ENCODE data around the gene C11orf58.
A peak's percentile ranks its signal among the peaks of the same experiment; 100 is the strongest.

Gene C11orf58

DNA sequence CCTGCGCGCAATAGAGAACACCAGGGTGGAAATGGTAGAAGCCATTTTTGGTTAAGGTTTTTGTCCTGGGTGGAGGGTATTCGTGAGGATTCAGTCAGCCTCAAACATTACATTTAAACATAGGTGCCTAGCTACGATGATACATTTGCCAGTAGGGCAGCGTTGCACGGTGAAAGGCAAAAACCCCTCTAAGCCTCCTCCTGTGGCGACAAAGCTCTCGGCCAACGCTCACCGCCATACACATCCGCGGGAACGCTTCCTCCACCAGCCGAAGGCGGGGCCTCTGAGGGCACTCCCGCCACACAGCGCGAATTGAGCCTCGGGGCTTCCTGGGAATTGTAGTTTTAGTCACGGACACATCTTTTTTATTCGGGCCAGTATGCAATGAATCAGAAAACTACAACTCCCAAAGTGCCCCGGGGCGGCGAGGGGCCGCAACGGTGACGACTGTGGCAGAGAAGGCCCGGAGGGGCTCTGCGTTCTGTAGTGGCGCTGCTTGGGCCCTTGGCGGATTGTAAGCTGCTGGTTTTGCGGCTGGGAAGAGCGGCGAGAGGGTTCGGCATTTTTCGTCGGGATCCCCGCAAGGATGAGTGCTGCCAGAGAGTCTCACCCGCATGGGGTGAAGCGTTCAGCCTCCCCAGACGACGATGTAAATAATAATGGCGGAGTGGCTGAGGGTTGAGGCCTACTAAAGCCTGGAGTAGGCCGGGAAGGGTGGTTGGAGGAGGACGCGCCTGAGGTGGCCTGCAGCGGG is at the start of gene C11orf58:
C11orf58 (plus strand) TSS at position 455 of the 754 bp plus-strand sequence; CDS start at position 587, 132 bp downstream.
- FAIRE-seq (peak; percentile 92), DNase-seq (ENCODE audit: insufficient read length, low spot score) (peak; percentile 89)

- DNase-seq (ENCODE audit: insufficient read length, low spot score) (no peak), FAIRE-seq (no peak)
These were observed 48.4 kb upstream of the C11orf58 start for GRCh38 chr11:16690086-16690485.

- FAIRE-seq: no peak
- no peak for DNase-seq (ENCODE audit: insufficient read length, low spot score)
These were observed 34.7 kb upstream of the C11orf58 start for GRCh38 chr11:16703795-16704194.

DNA sequence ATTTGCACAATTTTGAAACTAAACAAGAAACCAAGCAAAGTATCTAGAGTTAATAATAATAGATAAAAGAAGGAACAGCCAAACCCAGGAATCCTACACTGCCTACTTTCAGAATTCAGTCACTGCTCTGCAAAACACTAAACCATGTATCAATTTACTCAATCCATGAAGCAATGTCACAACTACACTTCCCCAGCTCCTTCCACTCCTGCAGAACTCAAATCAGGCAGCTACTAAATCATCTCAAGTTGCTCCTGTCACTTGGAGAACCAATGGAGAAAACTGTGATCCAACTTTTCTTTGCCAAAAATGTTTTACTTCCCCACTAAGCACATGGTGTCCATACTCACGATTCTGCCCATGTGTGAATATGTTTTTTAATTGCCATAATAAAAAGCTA is 24.9 kb upstream of the C11orf58 start:
- DNase-seq (ENCODE audit: insufficient read length, low spot score) (no peak), FAIRE-seq (no peak)

DNA sequence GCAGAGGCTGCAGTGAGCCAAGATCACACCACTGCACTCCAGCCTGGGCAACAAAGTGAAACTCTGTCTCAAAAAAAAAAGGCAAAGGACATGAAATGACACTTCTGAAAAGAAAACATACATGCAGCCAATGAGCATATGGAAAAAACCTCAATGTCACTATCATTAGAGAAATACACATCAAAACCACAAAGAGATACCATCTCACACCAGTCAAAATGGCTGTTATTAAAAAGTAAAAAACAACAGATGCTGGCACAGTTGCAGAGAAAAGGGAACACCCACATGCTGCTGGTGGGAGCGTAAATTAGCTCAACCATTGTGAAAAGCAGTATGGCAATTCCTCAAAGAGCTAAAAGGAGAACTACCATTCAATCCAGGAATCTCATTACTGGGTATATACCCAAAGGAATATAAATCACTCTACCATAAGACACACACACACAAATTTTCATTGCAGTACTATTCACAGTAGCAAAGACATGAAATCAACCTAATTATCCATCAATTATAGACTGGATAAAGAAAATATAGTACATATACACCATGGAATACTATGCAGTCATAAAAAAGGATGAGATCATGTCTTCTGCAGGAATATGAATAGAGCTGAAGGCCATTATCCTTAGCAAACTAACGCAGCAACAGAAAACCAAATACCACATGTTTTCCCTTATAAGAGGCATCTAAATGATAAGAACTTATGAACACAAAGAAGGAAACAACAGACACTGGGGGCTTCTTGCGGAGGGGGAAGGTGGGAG is 15.7 kb upstream of the C11orf58 start:
- no peak for DNase-seq (ENCODE audit: insufficient read length, low spot score)
- no peak for FAIRE-seq

GRCh38 chr11:16727806-16728205 is 10.6 kb upstream of the C11orf58 start:
- FAIRE-seq (no peak), DNase-seq (ENCODE audit: insufficient read length, low spot score) (no peak)

- FAIRE-seq: no peak
- no peak for DNase-seq (ENCODE audit: insufficient read length, low spot score)
These were observed 642 bp upstream of the C11orf58 start for GRCh38 chr11:16737818-16738192.

GRCh38 chr11:16738947-16739815 is 734 bp downstream of the C11orf58 start:
- FAIRE-seq: no peak
- no peak for DNase-seq (ENCODE audit: insufficient read length, low spot score)

DNA sequence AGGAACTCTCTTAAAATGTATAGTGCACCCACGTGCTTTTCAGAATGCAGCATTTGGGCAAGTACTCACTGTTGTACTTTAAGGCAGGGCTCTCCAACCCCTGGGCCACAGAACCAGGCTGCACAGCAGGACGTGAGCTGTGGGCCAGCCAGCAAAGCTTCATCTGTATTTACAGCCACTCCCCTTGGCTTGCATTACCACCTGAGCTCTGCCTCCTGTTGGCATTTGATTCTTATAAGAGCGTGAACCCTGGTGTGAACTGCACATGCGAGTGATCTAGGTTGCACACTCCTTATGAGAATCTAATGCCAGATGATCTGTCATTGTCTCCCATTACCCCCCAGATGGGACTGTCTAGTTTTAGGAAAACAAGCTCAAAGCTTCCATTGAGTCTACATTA is 3.0 kb downstream of the C11orf58 start:
- no peak for FAIRE-seq
- no peak for DNase-seq (ENCODE audit: insufficient read length, low spot score)

- DNase-seq (ENCODE audit: insufficient read length, low spot score) (no peak), FAIRE-seq (no peak)
These were observed 5.0 kb downstream of the C11orf58 start for GRCh38 chr11:16743478-16743877.

GRCh38 chr11:16744128-16744725 is 5.8 kb downstream of the C11orf58 start:
- FAIRE-seq (no peak), DNase-seq (ENCODE audit: insufficient read length, low spot score) (no peak)

GRCh38 chr11:16745950-16746605 is 7.6 kb downstream of the C11orf58 start:
- DNase-seq (ENCODE audit: insufficient read length, low spot score): no peak
- FAIRE-seq: no peak

DNA sequence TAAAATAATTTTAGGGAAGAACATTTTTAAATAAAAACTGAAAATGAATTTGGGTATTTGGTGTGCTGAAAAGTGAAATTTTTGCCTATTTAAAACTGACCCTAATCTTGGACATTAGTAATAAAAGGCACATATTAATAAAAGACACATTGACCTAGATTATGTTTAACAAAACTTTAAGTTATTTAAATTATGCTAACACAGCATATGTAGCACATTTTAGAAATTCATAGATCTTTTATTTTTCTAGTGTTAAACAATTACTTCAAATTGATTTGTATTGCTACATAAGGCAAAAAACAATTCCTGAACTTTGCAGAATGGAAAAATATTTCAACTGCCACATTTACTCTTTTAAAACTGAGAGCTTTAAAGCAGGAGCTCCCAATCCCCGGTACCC is 10.6 kb downstream of the C11orf58 start:
- DNase-seq (ENCODE audit: insufficient read length, low spot score) (no peak), FAIRE-seq (no peak)

DNA sequence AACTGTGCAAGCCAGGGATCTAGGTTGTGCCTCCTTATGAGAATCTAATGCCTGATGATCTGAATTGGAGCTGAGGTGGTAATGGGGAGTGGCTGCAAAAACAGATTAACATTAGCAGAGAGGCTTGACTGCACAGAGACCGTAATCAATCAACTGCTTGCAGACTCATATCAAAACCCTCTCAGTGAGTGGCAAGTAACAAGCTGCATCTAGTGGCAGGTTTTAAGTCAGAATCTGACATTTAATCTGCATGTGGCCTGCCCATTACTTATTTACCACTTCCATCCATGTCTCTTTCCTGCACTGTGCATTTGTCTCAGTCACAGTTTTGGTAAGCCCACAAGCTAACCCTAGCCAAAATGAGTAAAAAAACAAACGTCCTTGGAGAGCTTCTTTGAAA is 11.2 kb downstream of the C11orf58 start:
- DNase-seq (ENCODE audit: insufficient read length, low spot score): no peak
- FAIRE-seq: no peak

DNA sequence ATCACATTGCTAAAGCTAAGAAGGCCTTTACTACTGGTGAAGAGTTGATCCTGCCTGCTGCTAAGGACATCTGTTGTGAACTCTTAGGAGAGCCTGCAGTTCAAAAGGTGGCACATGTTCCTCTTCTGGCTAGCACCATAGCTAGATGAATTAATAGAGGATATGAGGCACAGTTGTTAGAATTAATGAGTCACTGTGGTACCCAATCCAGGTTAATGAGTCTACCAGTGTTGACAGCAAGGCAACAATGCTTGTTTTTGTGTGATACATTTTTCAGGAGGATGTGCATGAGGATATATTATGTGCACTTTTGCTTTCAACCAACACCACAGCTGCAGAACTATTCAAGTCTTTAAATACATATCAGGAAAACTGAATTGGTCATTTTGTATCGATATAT is 12.0 kb downstream of the C11orf58 start:
- no peak for FAIRE-seq

GRCh38 chr11:16758382-16759024 is 20.1 kb downstream of the C11orf58 start:
- no peak for FAIRE-seq
- DNase-seq (ENCODE audit: insufficient read length, low spot score): no peak

More for the DNA sequence above, 12.0 kb downstream of the C11orf58 start:
- no peak for DNase-seq (ENCODE audit: insufficient read length, low spot score)

DNA sequence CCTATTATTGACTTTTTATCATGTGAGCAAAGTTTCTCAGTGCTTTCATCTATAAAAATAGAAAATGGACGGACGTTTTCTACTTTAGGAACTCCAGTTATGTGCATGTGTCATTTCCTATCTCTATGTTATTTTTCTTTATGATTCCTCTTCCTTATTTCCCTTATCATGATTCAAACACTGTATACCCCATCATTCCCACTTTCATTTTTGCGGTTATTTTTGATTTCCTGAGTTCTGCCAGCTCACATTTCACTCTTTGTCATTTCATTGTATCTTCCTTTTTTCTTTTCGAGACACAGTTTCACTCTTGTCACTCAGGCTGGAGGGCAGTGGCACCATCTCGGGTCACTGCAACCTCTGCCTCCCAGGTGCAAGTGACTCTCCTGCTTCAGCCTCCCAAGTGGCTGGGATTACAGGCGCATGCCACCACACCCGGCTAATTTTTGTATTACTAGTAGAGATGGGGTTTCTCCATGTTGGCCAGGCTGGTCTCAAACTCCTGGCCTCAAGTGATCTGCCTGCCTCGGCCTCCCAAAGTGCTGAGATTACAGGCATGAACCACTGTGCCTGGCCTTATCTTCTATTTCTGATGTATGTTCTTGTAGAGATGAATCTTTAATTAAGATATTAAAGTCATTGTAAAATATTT is 21.5 kb downstream of the C11orf58 start:
- FAIRE-seq: no peak

DNA sequence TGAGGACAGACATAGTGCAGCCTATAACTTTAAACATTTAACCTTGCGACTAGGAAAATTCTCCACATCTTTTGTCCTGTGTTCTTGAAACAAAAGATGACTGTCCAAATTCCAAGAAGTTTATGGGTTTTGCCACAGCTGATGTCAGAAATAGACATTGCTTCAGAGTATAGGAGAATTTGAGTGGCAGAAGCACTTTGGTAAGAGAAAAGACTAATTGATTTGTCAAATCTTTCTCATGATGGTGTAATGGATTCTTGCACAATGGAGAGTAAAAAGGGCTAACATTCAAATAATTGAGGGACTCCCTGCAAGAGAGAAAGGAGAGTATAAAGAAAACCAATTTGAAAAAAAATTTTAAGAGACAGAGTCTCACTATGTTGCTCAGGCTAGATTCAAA is 25.3 kb downstream of the C11orf58 start:
- DNase-seq (ENCODE audit: insufficient read length, low spot score) (no peak), FAIRE-seq (no peak)

More for the DNA sequence above, 21.5 kb downstream of the C11orf58 start:
- no peak for DNase-seq (ENCODE audit: insufficient read length, low spot score)

DNA sequence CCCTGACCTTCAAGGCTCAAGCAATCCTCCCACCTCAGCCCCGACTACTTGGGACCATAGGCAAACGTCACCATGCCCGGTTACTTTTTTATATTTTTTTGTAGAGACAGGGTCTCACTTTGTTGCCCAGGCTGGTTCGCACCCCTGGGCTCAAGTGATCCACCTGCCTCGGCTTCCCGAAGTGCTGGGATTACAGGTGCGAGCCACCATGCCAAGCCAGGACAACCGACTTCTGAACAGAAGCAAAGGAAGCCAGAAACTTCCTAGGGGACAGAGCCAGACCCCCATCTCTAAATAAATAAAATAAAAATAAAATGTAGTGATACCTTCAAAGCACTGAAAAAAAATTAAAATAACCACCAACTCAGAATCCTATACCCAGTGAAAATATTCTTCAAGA is 26.4 kb downstream of the C11orf58 start:
- FAIRE-seq: no peak
- DNase-seq (ENCODE audit: insufficient read length, low spot score): no peak
